Measurements from ENCODE around the gene GOLGA8S. TPM values are rescaled to one million over a fixed set of nuclear protein-coding genes. Genes with fewer than 3 reads are reported as not detected.
A peak's percentile ranks its signal among the peaks of the same experiment; 100 is the strongest.
"Not testable (repeated sequence)": the region's sequence is repeated elsewhere in the genome, so short reads cannot be mapped to it uniquely, and the experiment has no call there.

The GOLGA8S gene
- total RNA-seq, 1 donor from 2014 or later, result not detected

GRCh38 chr15:23372284-23372683 lies 17.7 kb downstream of the GOLGA8S start:
- Histone ChIP-seq H3K36me3 (no peaks in the 10 kb centered on the region), H4K20me1 (ENCODE audit: low read depth) (no peaks in the 10 kb centered on the region), H3F3A (ENCODE audit: low read depth) (no peaks in the 10 kb centered on the region), H3K9me3 (ENCODE audit: low read depth) (no peaks in the 10 kb centered on the region), H3K27me3 (no peaks in the 10 kb centered on the region), H3K79me2 (ENCODE audit: low read depth) (no peaks in the 10 kb centered on the region), H3K9ac (no peak overlapping the region), H3K4me1 (no peaks in the 10 kb centered on the region), H3K27ac (no peak overlapping the region), H3K4me3 (no peak overlapping the region), H3K4me2 (no peak overlapping the region), H2AFZ (replicated peaks) (peak overlapping the region; percentile 76)
- Mint-ChIP-seq H3K27me3 (ENCODE audit: insufficient read depth, low read depth) (no peaks in the 10 kb centered on the region), H3K27ac (no peak overlapping the region), H3K36me3 (no peaks in the 10 kb centered on the region), H3K9me3 (peaks cover 7% of the 10 kb centered on the region), H3K4me1 (no peaks in the 10 kb centered on the region), H3K4me3 (no peak overlapping the region)
- TF ChIP-seq EZH2 (IDR thresholded peaks at IDR 0.05) (no peak), EZH2phosphoT487 (IDR thresholded peaks at IDR 0.05) (no peak), CTCF (IDR thresholded peaks at IDR 0.05) (no peak)
- DNase-seq (ENCODE audit: low spot score), result no peak

GRCh38 chr15:23372891-23373600 lies 18.5 kb downstream of the GOLGA8S start:
- H3K9ac ChIP-seq, H3K27me3 ChIP-seq, H3K27ac ChIP-seq: not testable (repeated sequence)

GRCh38 chr15:23374226-23374625 lies 19.7 kb downstream of the GOLGA8S start:
- not testable (repeated sequence) for H3K4me2 ChIP-seq; H3K36me3 ChIP-seq; H3K27me3 ChIP-seq; H3K4me3 Mint-ChIP-seq; H3K27ac ChIP-seq; H3K27ac Mint-ChIP-seq; H3K9ac ChIP-seq; DNase-seq (ENCODE audit: low spot score); H3K9me3 Mint-ChIP-seq; H3K4me3 ChIP-seq; H3K9me3 ChIP-seq (ENCODE audit: low read depth); H3K4me1 Mint-ChIP-seq; H3K4me1 ChIP-seq; H3K79me2 ChIP-seq (ENCODE audit: low read depth); H3K36me3 Mint-ChIP-seq; H4K20me1 ChIP-seq (ENCODE audit: low read depth); H3F3A ChIP-seq (ENCODE audit: low read depth); H2AFZ ChIP-seq (replicated peaks); H3K27me3 Mint-ChIP-seq (ENCODE audit: insufficient read depth, low read depth)

More at GRCh38 chr15:23372891-23373600, 18.5 kb downstream of the GOLGA8S start:
- not testable (repeated sequence) for H3K4me3 Mint-ChIP-seq; H3K36me3 ChIP-seq; H3K9me3 ChIP-seq (ENCODE audit: low read depth); H3K4me2 ChIP-seq; H3K9me3 Mint-ChIP-seq; H3K79me2 ChIP-seq (ENCODE audit: low read depth); H3K4me1 Mint-ChIP-seq; H4K20me1 ChIP-seq (ENCODE audit: low read depth); H3K36me3 Mint-ChIP-seq; H3K4me1 ChIP-seq; DNase-seq (ENCODE audit: low spot score); H3K27ac Mint-ChIP-seq; H3K4me3 ChIP-seq; H2AFZ ChIP-seq (replicated peaks); H3K27me3 Mint-ChIP-seq (ENCODE audit: insufficient read depth, low read depth); H3F3A ChIP-seq (ENCODE audit: low read depth)

GRCh38 chr15:23378946-23379345 lies 24.4 kb downstream of the GOLGA8S start:
- not testable (repeated sequence) for H3K27ac ChIP-seq; H3F3A ChIP-seq (ENCODE audit: low read depth); H3K4me3 ChIP-seq; DNase-seq (ENCODE audit: low spot score); H3K27me3 ChIP-seq; H3K4me1 ChIP-seq; H3K79me2 ChIP-seq (ENCODE audit: low read depth); H4K20me1 ChIP-seq (ENCODE audit: low read depth); H2AFZ ChIP-seq (replicated peaks); H3K9me3 ChIP-seq (ENCODE audit: low read depth); H3K27me3 Mint-ChIP-seq (ENCODE audit: insufficient read depth, low read depth); H3K4me1 Mint-ChIP-seq; H3K4me3 Mint-ChIP-seq; H3K27ac Mint-ChIP-seq; H3K36me3 ChIP-seq; H3K36me3 Mint-ChIP-seq; H3K9me3 Mint-ChIP-seq; H3K9ac ChIP-seq; H3K4me2 ChIP-seq

- H3K4me1 Mint-ChIP-seq; H3K27ac ChIP-seq; H3K27me3 Mint-ChIP-seq (ENCODE audit: insufficient read depth, low read depth); H3K36me3 ChIP-seq; H3K9me3 Mint-ChIP-seq; H3K4me3 ChIP-seq; H3K4me3 Mint-ChIP-seq; H2AFZ ChIP-seq (replicated peaks); H3K27ac Mint-ChIP-seq; H4K20me1 ChIP-seq (ENCODE audit: low read depth); DNase-seq (ENCODE audit: low spot score); H3K9me3 ChIP-seq (ENCODE audit: low read depth); H3K27me3 ChIP-seq; H3K4me1 ChIP-seq; H3K9ac ChIP-seq; H3K79me2 ChIP-seq (ENCODE audit: low read depth); H3K4me2 ChIP-seq; H3K36me3 Mint-ChIP-seq; H3F3A ChIP-seq (ENCODE audit: low read depth): not testable (repeated sequence)
Observed at GRCh38 chr15:23380700-23381099, 26.2 kb downstream of the GOLGA8S start.

GRCh38 chr15:23381192-23381591 lies 26.6 kb downstream of the GOLGA8S start:
- H3K4me1 ChIP-seq; DNase-seq (ENCODE audit: low spot score); H3K9ac ChIP-seq; H3K4me3 ChIP-seq; H3K79me2 ChIP-seq (ENCODE audit: low read depth); H3K27ac ChIP-seq; H3K9me3 ChIP-seq (ENCODE audit: low read depth); H2AFZ ChIP-seq (replicated peaks); H3K9me3 Mint-ChIP-seq; H3K36me3 ChIP-seq; H3K4me2 ChIP-seq; H3K4me1 Mint-ChIP-seq; H3F3A ChIP-seq (ENCODE audit: low read depth); H3K36me3 Mint-ChIP-seq; H3K27ac Mint-ChIP-seq; H3K27me3 Mint-ChIP-seq (ENCODE audit: insufficient read depth, low read depth); H3K4me3 Mint-ChIP-seq; H3K27me3 ChIP-seq; H4K20me1 ChIP-seq (ENCODE audit: low read depth): not testable (repeated sequence)
